ENCODE results near the gene PPP3CA. TPM values are rescaled to one million over a fixed set of nuclear protein-coding genes. Genes with fewer than 3 reads are reported as not detected.

PPP3CA gene
- total and polyA plus RNA-seq, 2 experiments from 2014 or later: 27.0 to 45.2 TPM

DNA sequence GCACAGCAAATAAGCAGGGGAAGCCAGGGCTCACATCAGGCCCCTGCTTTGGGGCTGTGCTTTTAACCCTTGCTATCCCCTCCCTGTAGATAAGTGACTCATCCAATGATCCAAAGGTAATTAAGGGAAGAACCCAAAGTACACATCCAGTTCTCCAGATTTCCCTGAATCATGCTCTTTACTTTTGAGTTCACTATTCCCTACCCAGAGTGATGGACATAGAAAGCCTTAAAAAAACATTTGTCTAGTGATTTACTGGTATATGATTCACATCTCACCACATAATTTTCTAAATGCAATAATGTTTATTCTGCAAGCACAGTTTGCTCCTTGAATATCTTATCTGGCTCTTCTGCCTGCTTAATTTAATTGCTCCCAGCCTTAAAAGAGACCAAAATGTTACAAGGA, 136.2 kb downstream of the PPP3CA start:
- peaks cover 3% of the 10 kb centered on the region for H3K27me3 Mint-ChIP-seq (ENCODE audit: insufficient read depth, low read depth, poor library complexity)
- no peak overlapping the region for H2AFZ ChIP-seq
- H3K36me3 Mint-ChIP-seq (ENCODE audit: low read depth): no peaks in the 10 kb centered on the region
- no peaks in the 10 kb centered on the region for H3K9me2 ChIP-seq (ENCODE audit: insufficient read depth)
- ATAC-seq: peak; percentile 77
- peaks cover 51% of the 10 kb centered on the region for H3K79me2 ChIP-seq (replicated peaks; ENCODE audit: insufficient read depth)
- H3K27ac ChIP-seq (ENCODE audit: low read depth): no peak overlapping the region; the same call in none of the 2 replicates
- H3K4me3 ChIP-seq: no peak overlapping the region
- H3K4me3 Mint-ChIP-seq: no peak overlapping the region
- H3K4me2 ChIP-seq: peak overlapping the region; percentile 28
- H4K20me1 ChIP-seq (replicated peaks; ENCODE audit: insufficient read depth): no peaks in the 10 kb centered on the region
- H3K36me3 ChIP-seq (ENCODE audit: insufficient read depth): no peaks in the 10 kb centered on the region
- H3K4me1 Mint-ChIP-seq: peaks cover 49% of the 10 kb centered on the region
- no peaks in the 10 kb centered on the region for H3K27me3 ChIP-seq (ENCODE audit: insufficient read depth)
- peak; percentile 22 for DNase-seq (ENCODE audit: low spot score)
- TF ChIP-seq ZNF114 (CRISPR knock-in tag; IDR thresholded peaks at IDR 0.05): no peak
- TF ChIP-seq, protein P1, sequence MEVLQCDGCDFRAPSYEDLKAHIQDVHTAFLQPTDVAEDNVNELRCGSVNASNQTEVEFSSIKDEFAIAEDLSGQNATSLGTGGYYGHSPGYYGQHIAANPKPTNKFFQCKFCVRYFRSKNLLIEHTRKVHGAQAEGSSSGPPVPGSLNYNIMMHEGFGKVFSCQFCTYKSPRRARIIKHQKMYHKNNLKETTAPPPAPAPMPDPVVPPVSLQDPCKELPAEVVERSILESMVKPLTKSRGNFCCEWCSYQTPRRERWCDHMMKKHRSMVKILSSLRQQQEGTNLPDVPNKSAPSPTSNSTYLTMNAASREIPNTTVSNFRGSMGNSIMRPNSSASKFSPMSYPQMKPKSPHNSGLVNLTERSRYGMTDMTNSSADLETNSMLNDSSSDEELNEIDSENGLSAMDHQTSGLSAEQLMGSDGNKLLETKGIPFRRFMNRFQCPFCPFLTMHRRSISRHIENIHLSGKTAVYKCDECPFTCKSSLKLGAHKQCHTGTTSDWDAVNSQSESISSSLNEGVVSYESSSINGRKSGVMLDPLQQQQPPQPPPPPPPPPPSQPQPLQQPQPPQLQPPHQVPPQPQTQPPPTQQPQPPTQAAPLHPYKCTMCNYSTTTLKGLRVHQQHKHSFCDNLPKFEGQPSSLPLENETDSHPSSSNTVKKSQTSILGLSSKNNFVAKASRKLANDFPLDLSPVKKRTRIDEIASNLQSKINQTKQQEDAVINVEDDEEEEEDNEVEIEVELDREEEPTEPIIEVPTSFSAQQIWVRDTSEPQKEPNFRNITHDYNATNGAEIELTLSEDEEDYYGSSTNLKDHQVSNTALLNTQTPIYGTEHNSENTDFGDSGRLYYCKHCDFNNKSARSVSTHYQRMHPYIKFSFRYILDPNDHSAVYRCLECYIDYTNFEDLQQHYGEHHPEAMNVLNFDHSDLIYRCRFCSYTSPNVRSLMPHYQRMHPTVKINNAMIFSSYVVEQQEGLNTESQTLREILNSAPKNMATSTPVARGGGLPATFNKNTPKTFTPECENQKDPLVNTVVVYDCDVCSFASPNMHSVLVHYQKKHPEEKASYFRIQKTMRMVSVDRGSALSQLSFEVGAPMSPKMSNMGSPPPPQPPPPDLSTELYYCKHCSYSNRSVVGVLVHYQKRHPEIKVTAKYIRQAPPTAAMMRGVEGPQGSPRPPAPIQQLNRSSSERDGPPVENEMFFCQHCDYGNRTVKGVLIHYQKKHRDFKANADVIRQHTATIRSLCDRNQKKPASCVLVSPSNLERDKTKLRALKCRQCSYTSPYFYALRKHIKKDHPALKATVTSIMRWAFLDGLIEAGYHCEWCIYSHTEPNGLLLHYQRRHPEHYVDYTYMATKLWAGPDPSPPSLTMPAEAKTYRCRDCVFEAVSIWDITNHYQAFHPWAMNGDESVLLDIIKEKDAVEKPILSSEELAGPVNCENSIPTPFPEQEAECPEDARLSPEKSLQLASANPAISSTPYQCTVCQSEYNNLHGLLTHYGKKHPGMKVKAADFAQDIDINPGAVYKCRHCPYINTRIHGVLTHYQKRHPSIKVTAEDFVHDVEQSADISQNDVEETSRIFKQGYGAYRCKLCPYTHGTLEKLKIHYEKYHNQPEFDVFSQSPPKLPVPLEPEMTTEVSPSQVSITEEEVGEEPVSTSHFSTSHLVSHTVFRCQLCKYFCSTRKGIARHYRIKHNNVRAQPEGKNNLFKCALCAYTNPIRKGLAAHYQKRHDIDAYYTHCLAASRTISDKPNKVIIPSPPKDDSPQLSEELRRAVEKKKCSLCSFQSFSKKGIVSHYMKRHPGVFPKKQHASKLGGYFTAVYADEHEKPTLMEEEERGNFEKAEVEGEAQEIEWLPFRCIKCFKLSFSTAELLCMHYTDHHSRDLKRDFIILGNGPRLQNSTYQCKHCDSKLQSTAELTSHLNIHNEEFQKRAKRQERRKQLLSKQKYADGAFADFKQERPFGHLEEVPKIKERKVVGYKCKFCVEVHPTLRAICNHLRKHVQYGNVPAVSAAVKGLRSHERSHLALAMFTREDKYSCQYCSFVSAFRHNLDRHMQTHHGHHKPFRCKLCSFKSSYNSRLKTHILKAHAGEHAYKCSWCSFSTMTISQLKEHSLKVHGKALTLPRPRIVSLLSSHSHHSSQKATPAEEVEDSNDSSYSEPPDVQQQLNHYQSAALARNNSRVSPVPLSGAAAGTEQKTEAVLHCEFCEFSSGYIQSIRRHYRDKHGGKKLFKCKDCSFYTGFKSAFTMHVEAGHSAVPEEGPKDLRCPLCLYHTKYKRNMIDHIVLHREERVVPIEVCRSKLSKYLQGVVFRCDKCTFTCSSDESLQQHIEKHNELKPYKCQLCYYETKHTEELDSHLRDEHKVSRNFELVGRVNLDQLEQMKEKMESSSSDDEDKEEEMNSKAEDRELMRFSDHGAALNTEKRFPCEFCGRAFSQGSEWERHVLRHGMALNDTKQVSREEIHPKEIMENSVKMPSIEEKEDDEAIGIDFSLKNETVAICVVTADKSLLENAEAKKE (CRISPR knock-in tag; IDR thresholded peaks at IDR 0.05): no peak
- TF ChIP-seq NANOG (IDR thresholded peaks at IDR 0.05; ENCODE audit: borderline replicate concordance): no peak
- TF ChIP-seq ZNF331 (CRISPR knock-in tag; IDR thresholded peaks at IDR 0.05; ENCODE audit: low read depth): no peak
- H3K4me1 ChIP-seq (ENCODE audit: insufficient read depth): peaks cover 26% of the 10 kb centered on the region
- H3K9me3 Mint-ChIP-seq: no peaks in the 10 kb centered on the region
- no peaks in the 10 kb centered on the region for H3F3A ChIP-seq (replicated peaks; ENCODE audit: low read depth)
- H3K27ac Mint-ChIP-seq: peak overlapping the region; percentile 57

- Histone ChIP-seq H3K36me3 (ENCODE audit: insufficient read depth) (no peaks in the 10 kb centered on the region), H3K27me3 (ENCODE audit: insufficient read depth) (no peaks in the 10 kb centered on the region), H3K9me2 (ENCODE audit: insufficient read depth) (no peaks in the 10 kb centered on the region), H3F3A (replicated peaks; ENCODE audit: low read depth) (no peaks in the 10 kb centered on the region), H3K79me2 (replicated peaks; ENCODE audit: insufficient read depth) (peaks cover 45% of the 10 kb centered on the region), H3K27ac (ENCODE audit: low read depth) (no peak overlapping the region), H3K4me3 (no peak overlapping the region), H3K4me1 (ENCODE audit: insufficient read depth) (peaks cover 26% of the 10 kb centered on the region), H3K4me2 (no peak overlapping the region), H2AFZ (no peak overlapping the region), H4K20me1 (replicated peaks; ENCODE audit: insufficient read depth) (no peaks in the 10 kb centered on the region)
- DNase-seq (ENCODE audit: low spot score): no peak
- ATAC-seq: no peak
- Mint-ChIP-seq H3K4me3 (no peak overlapping the region), H3K9me3 (no peaks in the 10 kb centered on the region), H3K27me3 (ENCODE audit: insufficient read depth, low read depth, poor library complexity) (peaks cover 3% of the 10 kb centered on the region), H3K4me1 (peaks cover 56% of the 10 kb centered on the region), H3K27ac (peak overlapping the region; percentile 80), H3K36me3 (ENCODE audit: low read depth) (no peaks in the 10 kb centered on the region)
- TF ChIP-seq ZNF331 (CRISPR knock-in tag; IDR thresholded peaks at IDR 0.05; ENCODE audit: low read depth) (no peak), CREB1 (CRISPR knock-in tag; IDR thresholded peaks at IDR 0.05; ENCODE audit: low read depth) (no peak), EZH2 (IDR thresholded peaks at IDR 0.05; ENCODE audit: low read depth, unreplicated experiment) (no peak), NANOG (IDR thresholded peaks at IDR 0.05; ENCODE audit: borderline replicate concordance) (no peak), STAT1 (IDR thresholded peaks at IDR 0.05; ENCODE audit: unreplicated experiment) (no peak), POLR2AphosphoS5 (IDR thresholded peaks at IDR 0.05; ENCODE audit: low read depth) (no peak)
- TF ChIP-seq, protein P2, sequence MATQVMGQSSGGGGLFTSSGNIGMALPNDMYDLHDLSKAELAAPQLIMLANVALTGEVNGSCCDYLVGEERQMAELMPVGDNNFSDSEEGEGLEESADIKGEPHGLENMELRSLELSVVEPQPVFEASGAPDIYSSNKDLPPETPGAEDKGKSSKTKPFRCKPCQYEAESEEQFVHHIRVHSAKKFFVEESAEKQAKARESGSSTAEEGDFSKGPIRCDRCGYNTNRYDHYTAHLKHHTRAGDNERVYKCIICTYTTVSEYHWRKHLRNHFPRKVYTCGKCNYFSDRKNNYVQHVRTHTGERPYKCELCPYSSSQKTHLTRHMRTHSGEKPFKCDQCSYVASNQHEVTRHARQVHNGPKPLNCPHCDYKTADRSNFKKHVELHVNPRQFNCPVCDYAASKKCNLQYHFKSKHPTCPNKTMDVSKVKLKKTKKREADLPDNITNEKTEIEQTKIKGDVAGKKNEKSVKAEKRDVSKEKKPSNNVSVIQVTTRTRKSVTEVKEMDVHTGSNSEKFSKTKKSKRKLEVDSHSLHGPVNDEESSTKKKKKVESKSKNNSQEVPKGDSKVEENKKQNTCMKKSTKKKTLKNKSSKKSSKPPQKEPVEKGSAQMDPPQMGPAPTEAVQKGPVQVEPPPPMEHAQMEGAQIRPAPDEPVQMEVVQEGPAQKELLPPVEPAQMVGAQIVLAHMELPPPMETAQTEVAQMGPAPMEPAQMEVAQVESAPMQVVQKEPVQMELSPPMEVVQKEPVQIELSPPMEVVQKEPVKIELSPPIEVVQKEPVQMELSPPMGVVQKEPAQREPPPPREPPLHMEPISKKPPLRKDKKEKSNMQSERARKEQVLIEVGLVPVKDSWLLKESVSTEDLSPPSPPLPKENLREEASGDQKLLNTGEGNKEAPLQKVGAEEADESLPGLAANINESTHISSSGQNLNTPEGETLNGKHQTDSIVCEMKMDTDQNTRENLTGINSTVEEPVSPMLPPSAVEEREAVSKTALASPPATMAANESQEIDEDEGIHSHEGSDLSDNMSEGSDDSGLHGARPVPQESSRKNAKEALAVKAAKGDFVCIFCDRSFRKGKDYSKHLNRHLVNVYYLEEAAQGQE (IDR thresholded peaks at IDR 0.05; ENCODE audit: unreplicated experiment): no peak
Observed at GRCh38 chr4:101210331-101210730, 137.0 kb downstream of the PPP3CA start.
